Measurements from ENCODE around the gene CAPRIN1. TPM values are rescaled to one million over a fixed set of nuclear protein-coding genes. Genes with fewer than 3 reads are reported as not detected.

CAPRIN1 gene
- total and polyA plus RNA-seq, 2 donors (not counting 3 experiments of a cell fraction or from before 2014, with no cell fraction given), result 138 to 279 TPM

DNA sequence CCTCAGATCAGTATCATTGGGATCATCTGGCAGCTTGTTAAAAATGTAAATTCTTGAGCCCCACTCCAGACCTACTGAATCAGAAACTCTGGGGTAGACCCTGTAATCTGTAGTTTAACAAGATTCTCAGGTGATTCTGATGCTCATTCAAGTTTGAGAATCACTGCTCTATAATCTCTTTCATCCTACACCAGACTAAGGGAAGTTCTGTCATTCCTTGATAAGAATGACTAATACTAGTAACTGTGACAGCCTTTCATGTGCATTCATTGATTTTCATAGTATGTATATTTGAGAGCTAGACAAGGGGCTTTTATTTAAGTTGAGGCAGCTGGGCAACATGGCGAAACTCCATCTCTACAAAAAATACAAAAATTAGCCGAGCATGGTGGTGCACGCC, 83.9 kb downstream of the CAPRIN1 start:
- dilution Hi-C loops (cut with MboI; ENCODE audit: extremely low pct_ligation_motif_present, low sequenced_read_pairs), result no loop called here
- Histone ChIP-seq H3K36me3 (ENCODE audit: control insufficient read depth in 2 of 2, extremely low read depth in 1 of 2, insufficient read depth in 2 of 2, low read length in 2 of 2) (peaks cover 8 to 48% of the 10 kb centered on the region in 2 experiments), H2AFZ (ENCODE audit: low read depth, low read length) (no peak overlapping the region), H3K27ac (ENCODE audit: insufficient read depth, low read depth, low read length) (no peak overlapping the region), H3K79me2 (ENCODE audit: control insufficient read depth, insufficient read depth, low read length) (no peaks in the 10 kb centered on the region), H3K4me2 (ENCODE audit: insufficient read depth, low read length) (no peak overlapping the region), H3K9me3 (replicated peaks; ENCODE audit: control insufficient read depth, insufficient read depth, low read length) (no peaks in the 10 kb centered on the region), H3K4me1 (ENCODE audit: control insufficient read depth, extremely low read depth, insufficient read depth, low read length) (no peaks in the 10 kb centered on the region), H3K27me3 (ENCODE audit: control insufficient read depth in 2 of 2, insufficient read depth in 2 of 2, low read length in 2 of 2) (no peaks in the 10 kb centered on the region), H3K9me1 (replicated peaks; ENCODE audit: control insufficient read depth, extremely low read depth, insufficient read depth, low read length) (no peaks in the 10 kb centered on the region), H3K4me3 (replicated peaks in 1 of 3; ENCODE audit: insufficient read depth in 1 of 3, low read depth in 1 of 3, low read length in 3 of 3) (no peak overlapping the region), H3K9ac (replicated peaks; ENCODE audit: extremely low read depth, insufficient read depth, low read length) (no peak overlapping the region), H4K20me1 (replicated peaks; ENCODE audit: control insufficient read depth, extremely low read depth, insufficient read depth, low read length) (no peaks in the 10 kb centered on the region)
- ChIA-PET CTCF (interaction anchor here (0.8 to 1.7 kb wide), 2 partner anchors 16 to 24 kb away, joined by 3 read pairs; no protein-coding TSS in a partner anchor), POLR2A (no interaction called here)
- intact Hi-C loops (cut with micrococcal nuclease), result no loop called here
- TF ChIP-seq, protein P1, sequence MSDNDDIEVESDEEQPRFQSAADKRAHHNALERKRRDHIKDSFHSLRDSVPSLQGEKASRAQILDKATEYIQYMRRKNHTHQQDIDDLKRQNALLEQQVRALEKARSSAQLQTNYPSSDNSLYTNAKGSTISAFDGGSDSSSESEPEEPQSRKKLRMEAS (IDR thresholded peaks at IDR 0.05; ENCODE audit: insufficient read depth, insufficient read length), result no peak
- TF ChIP-seq GATA2 (IDR thresholded peaks at IDR 0.05; ENCODE audit: insufficient read depth, insufficient read length, low read depth, low read length), result no peak
- no peak for TF ChIP-seq POLR2AphosphoS5 (IDR thresholded peaks at IDR 0.05; ENCODE audit: insufficient read depth, low read depth, low read length)
- no peak for TF ChIP-seq EZH2 (IDR thresholded peaks at IDR 0.05; ENCODE audit: borderline replicate concordance, low read depth, low read length, severe bottlenecking)
- no peak for TF ChIP-seq CTCF (IDR thresholded peaks at IDR 0.05; ENCODE audit: extremely low read depth in 1 of 2, insufficient read depth in 1 of 2, low read depth in 1 of 2, low read length in 2 of 2)
- TF ChIP-seq MYC (IDR thresholded peaks at IDR 0.05; ENCODE audit: low read depth, low read length), result no peak
- no peak for TF ChIP-seq POLR2A (IDR thresholded peaks at IDR 0.05; ENCODE audit: low read depth, low read length)
- TF ChIP-seq JUN (IDR thresholded peaks at IDR 0.05; ENCODE audit: borderline replicate concordance, insufficient read depth, insufficient read length, low read depth), result no peak
- TF ChIP-seq FOS (IDR thresholded peaks at IDR 0.05; ENCODE audit: borderline replicate concordance, insufficient read depth, low read length), result no peak
- no peak for DNase-seq (ENCODE audit: low read depth, low spot score)
- FAIRE-seq, result no peak
- BruUV-seq (replicated peaks), result no TSS peak
